Sigmoid colon (tissue), 4 donors: ENCODE data around the gene WDR73.

ENCODE experiments used
- EP300 ChIP-seq, 4 donors: sonication (generic); formaldehyde crosslinking; IDR thresholded peaks; one replicate each; pipeline ENCODE4 v1.6.1; 2017; ENCODE audit warnings: antibody characterized with exemption in 4 of 4
- POLR2A ChIP-seq, 2 donors: fragments of 450-650 bp; IDR thresholded peaks; one replicate each; pipeline ENCODE4 v1.6.1; 2016; ENCODE audit warnings: antibody characterized with exemption in 2 of 2, mild to moderate bottlenecking in 2 of 2, moderate library complexity in 2 of 2
- POLR2AphosphoS5 ChIP-seq, 4 donors: sonication (generic); formaldehyde crosslinking; IDR thresholded peaks; one replicate each; pipeline ENCODE4 v1.6.1; 2017; ENCODE audit warnings: antibody characterized with exemption in 4 of 4
- TF ChIP-seq, protein P1 (sequence below), 4 experiments: fragments of 450-650 bp in 3 of 4; fragments of 200-600 bp in 1 of 4; IDR thresholded peaks; one replicate each; pipeline ENCODE4 v1.5.1; 2016 to 2019; ENCODE audit warnings: antibody characterized with exemption in 4 of 4, mild to moderate bottlenecking in 3 of 4, moderate library complexity in 2 of 4

DNA sequence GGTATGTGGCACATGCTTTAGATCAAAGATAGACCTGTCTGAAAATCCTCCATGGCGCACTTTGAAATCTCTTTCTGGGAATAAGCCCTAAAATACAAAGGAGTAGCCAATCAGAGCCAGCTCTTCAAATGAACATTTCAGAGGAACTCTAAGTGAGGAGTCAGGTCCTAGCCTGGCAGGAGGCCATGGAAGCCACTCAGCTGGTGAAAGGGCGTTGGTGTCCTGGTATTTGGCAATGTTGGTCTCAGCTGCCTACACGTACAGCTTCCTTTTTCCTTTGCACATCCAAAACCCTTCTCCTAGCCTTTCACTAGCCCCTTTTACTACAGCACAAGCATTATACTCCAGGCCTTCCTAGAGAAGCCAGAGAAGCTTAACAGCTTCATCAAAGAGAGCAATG is 5.5 kb downstream of the WDR73 start:
- TF ChIP-seq, protein P1, sequence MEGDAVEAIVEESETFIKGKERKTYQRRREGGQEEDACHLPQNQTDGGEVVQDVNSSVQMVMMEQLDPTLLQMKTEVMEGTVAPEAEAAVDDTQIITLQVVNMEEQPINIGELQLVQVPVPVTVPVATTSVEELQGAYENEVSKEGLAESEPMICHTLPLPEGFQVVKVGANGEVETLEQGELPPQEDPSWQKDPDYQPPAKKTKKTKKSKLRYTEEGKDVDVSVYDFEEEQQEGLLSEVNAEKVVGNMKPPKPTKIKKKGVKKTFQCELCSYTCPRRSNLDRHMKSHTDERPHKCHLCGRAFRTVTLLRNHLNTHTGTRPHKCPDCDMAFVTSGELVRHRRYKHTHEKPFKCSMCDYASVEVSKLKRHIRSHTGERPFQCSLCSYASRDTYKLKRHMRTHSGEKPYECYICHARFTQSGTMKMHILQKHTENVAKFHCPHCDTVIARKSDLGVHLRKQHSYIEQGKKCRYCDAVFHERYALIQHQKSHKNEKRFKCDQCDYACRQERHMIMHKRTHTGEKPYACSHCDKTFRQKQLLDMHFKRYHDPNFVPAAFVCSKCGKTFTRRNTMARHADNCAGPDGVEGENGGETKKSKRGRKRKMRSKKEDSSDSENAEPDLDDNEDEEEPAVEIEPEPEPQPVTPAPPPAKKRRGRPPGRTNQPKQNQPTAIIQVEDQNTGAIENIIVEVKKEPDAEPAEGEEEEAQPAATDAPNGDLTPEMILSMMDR (IDR thresholded peaks at IDR 0.05), result no peak
- TF ChIP-seq POLR2A (IDR thresholded peaks at IDR 0.05) (no peak), POLR2AphosphoS5 (IDR thresholded peaks at IDR 0.05) (no peak), EP300 (IDR thresholded peaks at IDR 0.05) (no peak)
